GM23338 (cell line): ENCODE results near the gene SACM1L.

Experiments used
- CREB1 ChIP-seq: fragments of 250-450 bp; sonication (Bioruptor Pico); IDR thresholded peaks from 2 replicates; pipeline ENCODE4 v1.5.0; 2020; ENCODE audit warnings: low read depth, mild to moderate bottlenecking, moderate library complexity
- CTCF ChIP-seq, 2 experiments: fragments of 200-600 bp in 1 of 2; sonication (generic) in 1 of 2; conservative IDR thresholded peaks; 2 replicates each; pipeline versions ENCODE4 v1.5.1 to v1.6.1; 2016 to 2017; ENCODE audit warnings: antibody characterized with exemption in 2 of 2, low read depth in 2 of 2, mild to moderate bottlenecking in 2 of 2, moderate library complexity in 1 of 2
- EZH2 ChIP-seq: fragments of 200-600 bp; sonication (generic); IDR thresholded peaks from one replicate; pipeline ENCODE4 v1.8.0; 2017; ENCODE audit warnings: antibody characterized with exemption, mild to moderate bottlenecking, low read depth; ENCODE audit not compliant: unreplicated experiment
- EZH2phosphoT487 ChIP-seq: fragments of 200-600 bp; sonication (generic); IDR thresholded peaks from one replicate; pipeline ENCODE4 v1.8.1; 2018; ENCODE audit warnings: antibody characterized with exemption; ENCODE audit not compliant: unreplicated experiment
- JUNB ChIP-seq: IDR thresholded peaks from one replicate; pipeline ENCODE4 v1.6.1; 2016; ENCODE audit warnings: antibody characterized with exemption; ENCODE audit not compliant: unreplicated experiment
- NANOG ChIP-seq: IDR thresholded peaks from 2 replicates; pipeline ENCODE4 v1.6.1; 2016; ENCODE audit warnings: antibody characterized with exemption, borderline replicate concordance
- POLR2AphosphoS5 ChIP-seq: IDR thresholded peaks from 2 replicates; pipeline ENCODE4 v1.6.1; 2016; ENCODE audit warnings: antibody characterized with exemption, low read depth
- REST ChIP-seq: IDR thresholded peaks from one replicate; pipeline ENCODE4 v1.6.1; 2018; ENCODE audit warnings: antibody characterized with exemption; ENCODE audit not compliant: unreplicated experiment
- STAT1 ChIP-seq: IDR thresholded peaks from one replicate; pipeline ENCODE4 v1.6.1; 2016; ENCODE audit warnings: antibody characterized with exemption; ENCODE audit not compliant: unreplicated experiment
- ZNF331 ChIP-seq: fragments of 250-450 bp; sonication (Bioruptor Pico); IDR thresholded peaks from 2 replicates; pipeline ENCODE4 v1.5.0; 2020; ENCODE audit warnings: low read depth, mild to moderate bottlenecking, moderate library complexity
- ZNF462 ChIP-seq: fragments of 250-450 bp; sonication (Bioruptor Pico); IDR thresholded peaks from 2 replicates; pipeline ENCODE4 v1.5.0; 2020; ENCODE audit warnings: mild to moderate bottlenecking, moderate library complexity

GRCh38 chr3:45736707-45737106 lies 47.5 kb downstream of the SACM1L start:
- TF ChIP-seq CTCF (conservative IDR thresholded peaks at IDR 0.05; ENCODE audit: low read depth in 2 of 2) (no peak), POLR2AphosphoS5 (no peak), EZH2 (no peak), JUNB (no peak), EZH2phosphoT487 (no peak), CREB1 (CRISPR knock-in tag) (no peak), REST (no peak), STAT1 (no peak), ZNF331 (no peak), ZNF462 (no peak), NANOG (no peak)
